Effector memory CD8-positive, alpha-beta T cell (primary cell): ENCODE measurements around the gene CCDC6.
"Not testable (repeated sequence)": the region's sequence is repeated elsewhere in the genome, so short reads cannot be mapped to it uniquely, and the experiment has no call there.

ENCODE experiments used
- ATAC-seq: fragments of 150-1000 bp; cut with Tn5 transposase; replicated peaks from 2 replicates; pipeline ENCODE4 v1.10.0; 2021; ENCODE audit warnings: mild to moderate bottlenecking, moderate library complexity
- DNase-seq, 3 experiments: peaks; one replicate each; pipeline ENCODE4 v3.0.0; 2021
- H3K27ac Mint-ChIP-seq, 2 donors: one replicate each; pipeline ENCODE4 v1.8.0; 2022; ENCODE audit warnings: mild to moderate bottlenecking in 2 of 2, mixed read lengths in 2 of 2, moderate library complexity in 2 of 2
- H3K27me3 Mint-ChIP-seq, 2 donors: one replicate each; pipeline ENCODE4 v1.8.0; 2022; ENCODE audit warnings: mixed read lengths in 2 of 2
- H3K36me3 Mint-ChIP-seq: one replicate; pipeline ENCODE4 v1.8.0; 2022; ENCODE audit warnings: mild to moderate bottlenecking, moderate library complexity, mixed read lengths; ENCODE audit not compliant: insufficient read depth
- H3K4me1 Mint-ChIP-seq, 2 donors: one replicate each; pipeline ENCODE4 v1.8.0; 2022; ENCODE audit warnings: low read depth in 2 of 2, mixed read lengths in 2 of 2
- H3K4me3 Mint-ChIP-seq, 2 donors: one replicate each; pipeline ENCODE4 v1.8.0; 2022; ENCODE audit warnings: mild to moderate bottlenecking in 2 of 2, mixed read lengths in 2 of 2, moderate library complexity in 2 of 2
- H3K9me3 Mint-ChIP-seq, 2 donors: one replicate each; pipeline ENCODE4 v1.8.0; 2022; ENCODE audit warnings: mixed read lengths in 2 of 2
- total RNA-seq, 9 experiments: gene quantifications; one replicate each; lab custom pipeline; 2026; lab: John Stamatoyannopoulos, UW

Gene CCDC6
- 38.9 to 77.1 (median 45.3) reads per million in 9 experiments for total RNA-seq

- H3K27ac Mint-ChIP-seq = peak within 1 kb of the TSS; percentile 96 to 97
- DNase-seq = peak; percentile 91 to 92 (median 92)
- peak; percentile 83 for ATAC-seq
- H3K9me3 Mint-ChIP-seq = no peaks in the 10 kb centered on the region
- no peaks in the 10 kb centered on the region for H3K27me3 Mint-ChIP-seq
- H3K4me1 Mint-ChIP-seq = peaks cover 44 to 55% of the 10 kb centered on the region in 2 donors
- peaks cover 11% of the 10 kb centered on the region for H3K36me3 Mint-ChIP-seq
- H3K4me3 Mint-ChIP-seq = peak within 1 kb of the TSS; percentile 90
Measured at GRCh38 chr10:59906417-59907202, at the start of gene CCDC6. Gene CCDC6 (minus strand): TSS chr10:59906556. CDS start chr10:59906424, 132 bp downstream.

- Mint-ChIP-seq H3K27me3 (peaks cover 11 to 21% of the 10 kb centered on the region in 2 donors), H3K4me1 (no peaks in the 10 kb centered on the region), H3K27ac (no peak overlapping the region), H3K4me3 (no peak overlapping the region), H3K36me3 (no peaks in the 10 kb centered on the region), H3K9me3 (no peaks in the 10 kb centered on the region)
- DNase-seq = no peak
- no peak for ATAC-seq
Measured at GRCh38 chr10:59954296-59954695, 47.9 kb upstream of the CCDC6 start.

DNA sequence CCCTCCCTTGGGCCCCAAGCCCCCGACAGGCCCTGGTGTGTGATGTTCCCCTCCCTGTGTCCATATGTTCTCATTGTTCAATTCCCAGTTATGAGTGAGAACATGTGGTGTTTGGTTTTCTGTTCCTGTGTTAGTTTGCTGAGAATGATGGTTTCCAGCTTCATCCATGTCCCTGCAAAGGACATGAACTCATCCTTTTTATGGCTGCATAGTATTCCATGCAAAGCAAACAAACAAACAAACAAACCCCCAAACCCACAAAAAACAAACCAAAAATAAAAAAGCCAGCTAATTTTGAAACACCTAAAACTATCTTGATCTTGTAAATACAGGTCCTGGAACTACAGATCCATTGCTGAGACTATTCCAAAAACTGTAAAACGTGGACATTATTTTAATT is 47.4 kb upstream of the CCDC6 start:
- H3K9me3 Mint-ChIP-seq, DNase-seq, H3K27ac Mint-ChIP-seq, H3K4me1 Mint-ChIP-seq, ATAC-seq, H3K36me3 Mint-ChIP-seq, H3K4me3 Mint-ChIP-seq: not testable (repeated sequence)
- peaks cover 14 to 15% of the 10 kb centered on the region in 2 donors for H3K27me3 Mint-ChIP-seq

- DNase-seq (no peak), ATAC-seq (no peak)
- Mint-ChIP-seq H3K27ac (no peak overlapping the region), H3K4me1 (no peaks in the 10 kb centered on the region), H3K27me3 (peaks cover 23 to 25% of the 10 kb centered on the region in 2 donors), H3K4me3 (no peak overlapping the region), H3K36me3 (no peaks in the 10 kb centered on the region), H3K9me3 (no peaks in the 10 kb centered on the region)
Measured at GRCh38 chr10:59950105-59950504, 43.7 kb upstream of the CCDC6 start.

DNA sequence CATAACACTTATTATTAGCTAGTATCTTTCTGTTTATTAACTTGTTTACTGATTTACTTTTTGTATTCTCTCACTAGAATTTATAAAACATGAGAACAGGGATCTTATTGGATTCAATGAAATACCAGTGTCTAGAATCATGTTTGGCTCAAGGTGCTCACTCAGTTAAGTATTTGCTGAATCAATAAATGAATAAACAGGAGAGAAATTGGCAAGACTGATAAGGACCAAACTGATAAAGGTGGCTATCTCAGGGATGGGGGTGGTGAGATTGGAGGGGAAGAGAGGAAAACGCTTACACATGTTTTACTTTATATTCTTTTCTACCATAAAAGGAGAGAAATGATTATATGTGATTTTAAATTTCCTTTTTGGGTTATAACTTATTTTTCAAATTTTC is 43.3 kb upstream of the CCDC6 start:
- Mint-ChIP-seq H3K27me3 (peaks cover 26% of the 10 kb centered on the region in 2 donors), H3K27ac (no peak overlapping the region), H3K4me1 (no peaks in the 10 kb centered on the region), H3K9me3 (no peaks in the 10 kb centered on the region), H3K4me3 (no peak overlapping the region), H3K36me3 (no peaks in the 10 kb centered on the region)
- ATAC-seq (no peak), DNase-seq (no peak)

- peaks cover 26 to 28% of the 10 kb centered on the region in 2 donors for H3K27me3 Mint-ChIP-seq
- H3K4me3 Mint-ChIP-seq = no peak overlapping the region
- ATAC-seq = no peak
- H3K4me1 Mint-ChIP-seq = no peaks in the 10 kb centered on the region
- DNase-seq = no peak
- no peak overlapping the region for H3K27ac Mint-ChIP-seq
- H3K36me3 Mint-ChIP-seq = no peaks in the 10 kb centered on the region
- no peaks in the 10 kb centered on the region for H3K9me3 Mint-ChIP-seq
Measured at GRCh38 chr10:59945991-59946390, 39.6 kb upstream of the CCDC6 start.

- DNase-seq (no peak), ATAC-seq (no peak)
- peaks cover 30 to 32% of the 10 kb centered on the region in 2 donors for H3K27me3 Mint-ChIP-seq
- H3K4me1 Mint-ChIP-seq = no peaks in the 10 kb centered on the region
- no peak overlapping the region for H3K4me3 Mint-ChIP-seq
- no peak overlapping the region for H3K27ac Mint-ChIP-seq
- H3K36me3 Mint-ChIP-seq = no peaks in the 10 kb centered on the region
- H3K9me3 Mint-ChIP-seq = no peaks in the 10 kb centered on the region
Measured at GRCh38 chr10:59945590-59945989, 39.2 kb upstream of the CCDC6 start.

- Mint-ChIP-seq H3K9me3 (no peaks in the 10 kb centered on the region), H3K4me1 (no peaks in the 10 kb centered on the region), H3K27ac (no peak overlapping the region), H3K27me3 (peaks cover 35 to 42% of the 10 kb centered on the region in 2 donors), H3K36me3 (no peaks in the 10 kb centered on the region), H3K4me3 (no peak overlapping the region)
- ATAC-seq (no peak), DNase-seq (no peak)
Measured at GRCh38 chr10:59944339-59944935, 38.1 kb upstream of the CCDC6 start.

DNA sequence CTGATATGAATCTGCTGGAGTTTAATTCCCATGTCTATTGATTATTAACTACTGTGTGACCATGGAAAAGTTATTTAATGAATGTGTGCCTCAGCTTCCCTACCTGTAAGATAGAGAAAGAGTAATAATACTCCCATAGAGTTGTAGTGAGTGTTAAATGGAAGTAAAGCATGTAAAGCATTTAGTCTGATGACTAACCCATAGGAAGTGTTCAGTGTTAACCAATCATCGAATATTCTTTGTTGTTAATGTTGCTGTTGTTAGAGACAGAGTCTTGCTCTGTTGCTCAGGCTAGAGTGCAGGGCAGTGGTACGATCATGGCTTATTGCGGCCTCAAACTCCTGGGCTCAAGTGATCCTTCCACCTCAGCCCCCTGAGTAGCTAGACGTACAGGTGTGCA is 36.2 kb upstream of the CCDC6 start:
- Mint-ChIP-seq H3K27me3 (peaks cover 38 to 52% of the 10 kb centered on the region in 2 donors), H3K27ac (no peak overlapping the region), H3K4me1 (no peaks in the 10 kb centered on the region), H3K36me3 (no peaks in the 10 kb centered on the region), H3K4me3 (no peak overlapping the region), H3K9me3 (no peaks in the 10 kb centered on the region)
- DNase-seq (no peak), ATAC-seq (no peak)

GRCh38 chr10:59937720-59938119 is 31.4 kb upstream of the CCDC6 start:
- peaks cover 30 to 32% of the 10 kb centered on the region in 2 donors for H3K27me3 Mint-ChIP-seq
- ATAC-seq = no peak
- no peaks in the 10 kb centered on the region for H3K9me3 Mint-ChIP-seq

GRCh38 chr10:59934701-59935100 is 28.3 kb upstream of the CCDC6 start:
- H3K4me1 Mint-ChIP-seq = no peaks in the 10 kb centered on the region
- H3K9me3 Mint-ChIP-seq = no peaks in the 10 kb centered on the region
- H3K36me3 Mint-ChIP-seq = no peaks in the 10 kb centered on the region
- no peak for DNase-seq
- peaks cover 18 to 26% of the 10 kb centered on the region in 2 donors for H3K27me3 Mint-ChIP-seq
- no peak overlapping the region for H3K27ac Mint-ChIP-seq
- no peak for ATAC-seq
- H3K4me3 Mint-ChIP-seq = no peak overlapping the region

More at GRCh38 chr10:59937720-59938119, 31.4 kb upstream of the CCDC6 start:
- Mint-ChIP-seq H3K4me3 (no peak overlapping the region), H3K36me3 (no peaks in the 10 kb centered on the region), H3K4me1 (no peaks in the 10 kb centered on the region), H3K27ac (no peak overlapping the region)
- no peak for DNase-seq

GRCh38 chr10:59930788-59931521 is 24.6 kb upstream of the CCDC6 start:
- not testable (repeated sequence) for ATAC-seq, H3K27ac Mint-ChIP-seq, H3K36me3 Mint-ChIP-seq, H3K4me3 Mint-ChIP-seq, H3K9me3 Mint-ChIP-seq, H3K4me1 Mint-ChIP-seq, DNase-seq
- peaks cover 20% of the 10 kb centered on the region in 2 donors for H3K27me3 Mint-ChIP-seq

- ATAC-seq = no peak
- no peak overlapping the region for H3K27ac Mint-ChIP-seq
- H3K36me3 Mint-ChIP-seq = no peaks in the 10 kb centered on the region
- peaks cover 2 to 17% of the 10 kb centered on the region in 2 donors for H3K9me3 Mint-ChIP-seq
- DNase-seq = no peak
- peaks cover 15 to 42% of the 10 kb centered on the region in 2 donors for H3K27me3 Mint-ChIP-seq
- H3K4me1 Mint-ChIP-seq = no peaks in the 10 kb centered on the region
- H3K4me3 Mint-ChIP-seq = no peak overlapping the region
Measured at GRCh38 chr10:59926086-59926485, 19.7 kb upstream of the CCDC6 start.
